ENCODE results near the gene TIAM2.
"Not testable (repeated sequence)": the region's sequence is repeated elsewhere in the genome, so short reads cannot be mapped to it uniquely, and the experiment has no call there.

The TIAM2 gene

DNA sequence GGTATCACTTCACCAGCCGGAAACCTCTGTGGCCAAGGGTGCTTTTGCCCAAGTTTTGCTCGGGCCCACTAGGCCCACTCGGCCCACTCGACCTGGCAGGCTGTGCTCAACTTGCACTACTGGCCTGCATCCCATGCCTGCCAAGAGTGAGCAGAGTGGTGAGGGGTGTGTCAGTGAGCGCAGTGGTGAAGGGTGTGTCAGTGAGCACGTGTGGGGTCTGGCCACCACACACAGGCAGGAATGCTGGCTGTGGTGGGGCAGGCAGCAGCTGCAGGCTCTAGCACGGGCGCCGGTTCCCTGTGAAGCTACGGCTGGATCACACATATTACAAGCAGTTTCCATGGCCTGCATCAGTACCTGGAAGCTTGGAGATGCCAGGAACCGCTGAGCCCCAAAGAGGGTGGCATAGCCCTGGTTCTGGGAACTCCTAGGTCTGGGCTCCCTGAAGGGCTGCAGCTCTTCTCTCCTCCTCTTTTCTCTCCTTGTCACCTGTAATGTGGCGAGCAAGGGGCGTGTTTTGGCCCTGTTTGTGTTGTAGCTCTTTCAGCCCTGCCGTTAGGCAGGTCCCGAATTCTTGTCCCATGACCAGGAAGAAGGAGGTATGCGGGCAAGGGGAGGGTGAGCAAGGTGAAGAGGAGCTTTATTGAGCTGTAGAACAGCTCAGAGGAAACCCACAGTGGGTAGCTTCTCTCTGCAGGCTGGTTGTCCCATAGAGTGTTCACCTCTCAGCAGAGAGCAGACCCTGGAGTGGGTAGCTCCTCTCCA, 217.7 kb downstream of the TIAM2 start:
- DNase-seq, result no peak

DNA sequence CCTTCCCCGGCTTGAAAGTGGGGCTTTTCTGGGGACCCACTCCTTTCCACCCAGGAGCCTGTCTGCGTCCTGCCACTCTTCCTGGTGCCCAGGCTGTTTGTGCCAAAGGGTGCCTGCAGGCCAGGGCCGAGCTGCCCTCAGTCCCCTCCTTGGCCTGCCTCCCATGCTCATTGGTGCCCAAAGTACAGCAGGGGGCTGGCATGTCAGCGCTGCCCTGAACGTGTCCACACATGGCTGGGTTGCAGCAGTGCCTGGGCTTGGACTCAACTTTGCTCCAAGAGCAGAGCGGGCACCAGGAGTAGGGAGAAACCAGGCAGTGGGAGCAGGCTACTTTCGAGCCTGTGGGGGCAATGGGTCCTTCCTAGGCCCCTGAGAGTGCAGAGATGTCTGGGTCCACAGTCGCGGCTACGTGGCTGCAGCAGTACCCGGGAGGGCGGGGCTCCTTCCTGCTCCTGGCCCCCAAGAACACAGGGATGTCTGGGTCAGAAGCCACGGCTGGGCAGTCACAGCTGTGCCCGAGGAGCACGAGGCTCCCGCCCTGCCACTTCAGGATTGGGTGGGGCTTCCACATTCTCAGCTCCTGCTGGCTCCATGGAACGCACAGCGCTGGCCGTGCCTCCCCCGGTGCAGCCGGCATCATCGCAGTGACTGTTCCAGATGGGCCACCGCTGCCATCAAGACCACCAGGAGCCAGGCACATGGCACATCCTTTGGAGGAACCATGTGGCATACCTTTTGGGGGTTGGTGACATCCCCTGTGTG, 218.7 kb downstream of the TIAM2 start:
- no peak for DNase-seq

DNA sequence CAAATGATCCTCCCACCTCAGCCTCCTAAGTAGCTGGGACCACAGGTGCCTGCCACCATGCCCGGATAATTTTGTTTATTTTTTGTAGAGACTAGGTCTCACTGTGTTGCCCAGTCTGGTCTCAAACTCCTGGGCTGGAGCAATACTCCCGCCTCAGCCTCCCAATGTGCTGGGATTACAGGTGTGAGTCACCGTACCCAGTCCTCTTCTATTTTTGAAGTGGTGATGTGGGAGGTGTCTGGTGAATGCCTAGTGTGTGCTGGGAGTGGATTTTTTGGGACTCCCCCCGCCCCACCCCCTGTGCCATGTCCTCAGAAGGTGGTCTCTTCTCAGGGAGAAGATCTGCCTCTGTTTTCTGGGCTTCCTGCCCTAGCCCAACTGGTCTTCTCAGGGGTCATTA, 220.8 kb downstream of the TIAM2 start:
- no peak for DNase-seq

DNA sequence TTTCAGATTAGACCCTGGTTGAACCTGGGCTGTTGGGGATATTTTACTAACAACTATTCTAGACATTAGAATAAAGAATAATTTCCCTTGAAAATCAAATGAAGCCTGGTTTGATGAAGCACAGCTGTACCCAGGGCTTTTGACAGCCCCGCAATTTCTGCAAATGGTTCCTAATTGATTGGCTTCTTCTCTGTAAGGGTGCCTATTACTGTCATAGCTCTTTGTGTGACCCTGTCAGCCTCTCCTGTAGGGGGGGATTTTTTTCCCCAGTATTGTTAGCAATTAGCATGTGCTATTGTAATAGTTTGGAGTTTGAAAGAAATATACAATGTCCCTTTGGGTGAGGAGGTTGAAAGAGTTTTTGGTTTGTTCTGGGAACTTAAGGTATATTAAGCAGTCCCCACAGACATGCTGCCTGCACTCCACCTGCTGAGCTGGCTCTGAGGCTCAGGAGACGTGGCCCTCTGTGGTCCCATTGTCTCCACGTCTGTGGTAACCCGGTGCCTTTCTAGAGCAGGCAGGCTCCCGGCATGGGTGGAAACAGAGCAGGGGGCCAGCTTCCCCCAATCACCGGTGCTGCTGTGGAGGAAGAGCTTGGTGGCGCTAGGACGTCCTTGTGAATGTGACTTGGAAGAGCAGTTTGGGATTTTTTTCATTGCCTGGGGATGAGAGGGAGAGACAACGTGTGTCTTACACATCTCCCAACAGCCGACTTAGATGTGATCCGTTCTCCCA, 221.4 kb downstream of the TIAM2 start:
- DNase-seq, result no peak

DNA sequence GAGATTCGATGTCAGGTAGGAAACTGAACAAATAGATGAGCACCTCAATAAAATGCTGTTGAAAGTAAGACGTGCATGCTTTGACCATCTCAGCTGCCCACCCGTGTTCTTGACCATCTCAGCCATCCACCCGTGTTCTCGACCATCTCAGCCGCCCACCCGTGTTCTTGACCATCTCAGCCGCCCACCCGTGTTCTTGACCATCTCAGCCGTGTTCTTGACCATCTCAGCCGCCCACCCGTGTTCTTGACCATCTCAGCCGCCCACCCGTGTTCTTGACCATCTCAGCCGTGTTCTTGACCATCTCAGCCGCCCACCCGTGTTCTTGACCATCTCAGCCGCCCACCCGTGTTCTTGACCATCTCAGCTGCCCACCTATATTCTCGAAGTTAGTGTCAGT, 223.6 kb downstream of the TIAM2 start:
- not testable (repeated sequence) for DNase-seq

DNA sequence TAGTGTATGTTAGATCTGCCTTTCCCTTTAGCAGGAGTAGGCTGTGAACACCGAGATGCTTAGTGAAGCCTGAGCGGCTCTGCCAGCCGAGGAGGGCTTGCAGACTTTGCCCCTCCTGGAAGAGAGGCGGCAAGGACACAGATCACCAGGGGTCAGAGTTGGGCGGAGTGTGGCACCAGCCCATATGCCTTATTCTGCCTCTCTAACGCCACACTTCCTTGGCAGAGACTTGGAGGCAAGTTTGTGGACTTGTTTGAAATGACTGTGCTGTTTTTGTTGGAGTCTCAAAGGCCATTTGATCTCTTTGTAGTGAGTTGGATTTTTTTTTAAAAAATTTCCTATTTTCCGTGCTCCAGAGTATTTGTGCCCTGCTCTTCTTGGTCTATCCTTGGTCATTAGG, 224.2 kb downstream of the TIAM2 start:
- DNase-seq, result no peak

DNA sequence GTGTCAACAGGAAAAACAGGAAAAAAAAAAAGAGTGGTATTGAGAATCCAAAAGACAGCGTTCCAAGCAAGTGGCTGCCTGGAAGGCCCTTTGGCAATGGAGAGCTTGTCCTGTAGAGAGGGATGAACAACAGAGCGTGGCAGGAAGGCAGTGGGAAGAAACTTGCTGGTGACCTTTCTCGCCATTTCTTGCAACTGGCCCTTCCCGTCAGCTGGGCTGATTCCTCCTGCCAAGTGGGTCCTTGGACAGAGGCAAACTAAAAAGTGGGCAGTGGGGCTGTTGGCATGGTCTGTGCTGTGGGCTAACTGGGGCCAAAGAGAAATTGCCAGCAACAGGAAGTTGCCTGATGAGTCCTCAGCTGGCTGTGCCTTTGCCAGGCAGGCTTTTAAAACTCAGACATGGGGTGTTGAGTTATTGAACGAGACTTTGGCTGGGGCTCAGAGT, 224.8 kb downstream of the TIAM2 start:
- DNase-seq, result no peak

DNA sequence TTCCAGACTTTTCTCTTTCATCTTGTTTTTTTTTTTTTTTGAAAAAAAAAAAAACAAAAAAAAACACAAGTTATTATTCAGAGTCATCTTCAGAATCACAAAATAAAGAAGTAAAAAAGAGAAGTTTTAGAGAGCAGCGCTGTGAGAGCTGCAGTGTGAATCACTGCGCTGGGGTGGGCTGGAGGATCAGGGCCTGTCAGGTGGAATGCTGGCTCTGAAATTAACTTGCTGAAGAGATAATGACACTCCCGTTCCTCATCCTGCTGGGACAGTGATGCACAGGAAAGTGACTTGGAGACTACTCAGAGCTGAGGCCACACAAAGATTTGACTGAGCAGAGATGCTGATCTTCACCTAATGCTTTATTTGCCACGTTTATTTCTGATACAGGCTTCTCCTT, 226.0 kb downstream of the TIAM2 start:
- no peak for DNase-seq

DNA sequence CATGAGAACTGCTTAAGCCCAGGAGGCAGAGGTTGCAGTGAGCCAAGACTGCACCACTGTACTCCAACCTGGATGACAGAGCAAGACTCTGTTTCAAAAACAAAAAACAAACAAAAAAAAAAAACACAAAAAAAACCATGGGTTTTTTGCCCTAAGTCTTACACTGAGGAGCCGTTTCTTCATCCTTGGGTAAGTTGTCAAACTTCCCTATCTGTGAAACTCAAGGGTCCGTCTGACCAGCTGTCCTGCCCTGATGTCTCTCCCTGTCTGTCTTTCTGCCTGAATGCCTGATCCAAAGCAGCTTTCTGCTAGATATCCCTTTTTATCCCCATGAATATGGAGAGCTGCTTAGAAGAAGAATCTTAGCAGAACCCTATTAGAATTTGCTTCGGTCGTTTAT, 227.4 kb downstream of the TIAM2 start:
- no peak for DNase-seq

DNA sequence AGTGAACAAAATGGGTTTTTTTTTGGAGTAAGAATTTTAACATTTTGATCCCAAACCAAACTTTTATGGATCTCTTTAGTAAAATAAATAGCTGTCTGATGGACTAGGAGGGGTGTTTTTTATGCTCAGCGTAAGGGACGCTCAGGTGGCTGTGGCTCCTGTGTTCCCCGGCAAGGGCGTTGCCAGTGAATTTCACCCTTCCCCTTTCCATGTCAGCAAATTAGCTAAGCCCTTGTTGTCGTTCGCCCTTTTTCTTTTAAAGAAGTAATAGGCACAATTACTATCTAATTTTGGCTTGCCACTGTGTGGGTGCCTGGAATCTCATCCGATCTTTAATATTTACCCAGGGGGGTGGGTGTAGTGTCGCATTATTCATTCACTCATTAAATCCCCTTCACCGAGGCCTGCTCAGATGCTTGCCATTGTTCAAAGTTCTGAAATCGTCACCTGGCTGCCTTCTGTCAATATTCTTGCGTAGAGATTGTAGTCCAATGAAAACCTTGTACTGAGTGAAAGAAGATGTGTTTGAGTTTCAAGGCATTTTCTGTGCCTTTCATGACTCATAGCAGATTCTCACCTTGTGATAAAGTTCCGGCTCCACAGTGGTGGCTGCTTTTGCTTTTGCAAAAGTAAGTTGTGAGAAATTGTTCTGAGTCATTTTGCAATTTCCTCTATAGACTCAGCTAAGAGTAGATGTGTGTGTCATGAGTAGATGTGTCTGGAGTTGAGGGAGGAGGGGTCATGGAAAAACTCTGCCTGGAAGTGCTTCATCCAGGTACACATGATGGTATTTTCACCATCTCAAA, 228.7 kb downstream of the TIAM2 start:
- peak; percentile 10 for DNase-seq

DNA sequence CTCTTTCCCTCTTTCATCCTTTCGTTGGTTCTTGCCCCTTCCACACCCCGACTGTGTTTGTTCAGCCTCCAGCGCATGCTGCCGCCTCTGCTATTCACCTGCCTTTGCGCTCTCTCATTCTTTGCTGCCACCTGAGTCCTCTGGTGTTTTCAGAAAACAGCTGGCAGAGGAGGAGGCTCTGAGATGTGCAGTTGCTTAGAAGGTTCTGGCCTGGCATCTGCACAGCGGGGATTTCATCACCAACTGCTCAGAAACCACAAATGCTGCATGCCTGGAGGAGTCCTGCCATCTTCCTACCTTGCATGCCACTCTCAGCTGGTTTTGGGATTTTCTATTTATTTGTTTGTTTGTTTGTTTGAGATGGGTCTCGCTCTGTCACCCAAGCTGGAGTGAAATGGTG, 229.5 kb downstream of the TIAM2 start:
- DNase-seq, result no peak

DNA sequence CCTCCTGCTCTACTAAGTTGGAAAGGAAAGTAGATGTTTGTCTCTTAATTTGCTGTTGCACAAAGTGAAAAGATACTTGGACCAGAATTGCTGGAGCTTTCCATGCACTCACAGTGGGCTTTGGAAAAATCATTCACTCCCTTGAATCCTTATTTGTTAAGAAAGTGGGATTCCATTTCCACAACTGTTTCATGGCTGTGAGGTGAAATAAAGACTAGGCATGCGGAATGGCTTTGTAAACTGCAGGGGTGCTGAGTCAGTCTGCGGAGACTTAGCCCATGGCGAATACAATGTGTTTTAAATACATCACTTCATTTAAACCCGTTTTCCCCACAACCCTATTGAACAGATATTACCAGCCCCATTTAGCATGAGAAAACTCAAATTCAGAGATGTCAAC, 231.9 kb downstream of the TIAM2 start:
- DNase-seq, result no peak

DNA sequence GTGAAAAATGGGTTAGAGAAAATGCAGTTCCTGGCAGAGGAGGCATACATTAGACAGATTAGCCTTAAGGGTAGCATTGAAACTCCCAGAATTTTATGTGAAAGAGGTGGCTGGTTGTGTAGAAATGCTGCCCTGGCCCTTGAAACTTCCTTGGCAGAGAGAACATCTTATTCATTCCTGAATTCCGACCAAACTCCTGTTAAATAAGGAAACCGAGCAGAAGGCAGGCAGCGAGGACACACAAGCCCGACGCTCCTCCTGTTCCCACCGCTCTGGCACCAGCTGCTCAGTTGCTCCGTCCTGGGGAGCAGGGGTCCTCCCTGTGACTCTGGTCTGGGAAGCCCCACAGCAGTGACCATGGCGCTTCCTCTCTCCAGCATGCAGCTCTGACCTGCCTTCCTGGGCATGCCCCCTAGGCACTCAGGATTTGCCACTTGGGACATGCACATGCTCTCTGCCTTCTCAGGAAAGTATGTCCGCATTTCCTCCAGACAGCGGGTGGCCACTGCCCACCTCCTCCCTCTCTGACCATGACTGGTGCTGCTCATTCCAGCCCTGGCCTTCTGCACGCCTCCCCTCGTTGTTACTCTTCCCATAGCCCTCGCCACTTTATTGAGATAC, 233.5 kb downstream of the TIAM2 start:
- no peak for DNase-seq

DNA sequence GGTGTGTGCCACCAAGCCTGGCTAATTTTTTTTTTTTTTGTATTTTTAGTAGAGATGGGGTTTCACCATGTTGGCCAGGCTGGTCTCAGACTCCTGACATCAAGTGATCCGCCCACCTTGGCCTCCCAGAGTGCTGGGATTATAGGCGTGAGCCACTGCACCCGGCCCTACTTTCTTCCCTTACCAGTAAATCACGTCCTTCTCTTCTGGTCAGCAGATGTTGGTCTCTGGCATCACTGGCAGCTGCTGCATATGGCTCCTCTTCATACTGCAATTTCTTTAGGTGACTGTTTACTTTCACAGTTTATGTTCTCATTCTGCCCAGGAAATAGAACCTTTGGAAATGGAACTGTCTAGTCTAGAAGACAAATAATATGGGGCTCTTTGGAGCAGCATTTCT, 235.9 kb downstream of the TIAM2 start:
- not testable (repeated sequence) for DNase-seq

DNA sequence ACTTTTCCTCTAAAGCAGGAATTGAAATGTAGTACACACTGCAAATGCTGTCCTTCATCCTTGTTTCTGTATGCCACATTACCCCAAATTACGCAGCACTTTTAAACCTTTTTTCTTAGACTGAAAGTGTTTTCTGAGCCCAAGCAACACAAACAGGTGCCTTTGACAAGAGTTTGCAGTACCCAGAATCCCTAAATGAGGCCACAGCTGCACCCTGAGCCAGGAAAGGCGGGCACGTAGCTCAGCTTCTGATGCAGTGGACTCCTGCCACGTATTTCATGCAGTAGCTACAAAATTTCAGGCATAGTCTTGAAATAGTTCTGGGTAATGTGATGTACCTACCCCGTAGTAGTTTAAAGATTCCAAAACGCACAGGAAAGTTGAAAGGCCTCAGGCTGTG, 237.7 kb downstream of the TIAM2 start:
- no peak for DNase-seq

DNA sequence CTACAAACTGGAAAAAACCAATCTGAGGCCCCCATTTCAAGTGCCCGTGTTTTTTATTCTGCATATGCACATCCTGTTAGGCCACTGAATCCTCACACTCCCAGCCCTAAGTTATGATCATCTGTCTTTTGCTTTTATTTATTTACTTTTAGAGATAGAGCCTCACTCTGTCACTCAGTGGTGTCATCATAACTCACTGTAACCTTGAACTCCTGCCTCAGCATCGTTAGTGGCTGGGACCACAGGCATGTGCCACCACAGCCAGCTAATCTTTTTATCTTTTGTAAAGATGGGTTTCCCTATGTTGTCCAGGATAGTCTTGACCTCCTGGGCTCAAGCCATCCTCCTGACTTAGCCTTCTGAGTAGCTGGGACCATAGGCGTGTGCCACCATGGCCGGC, 239.1 kb downstream of the TIAM2 start:
- no peak for DNase-seq

DNA sequence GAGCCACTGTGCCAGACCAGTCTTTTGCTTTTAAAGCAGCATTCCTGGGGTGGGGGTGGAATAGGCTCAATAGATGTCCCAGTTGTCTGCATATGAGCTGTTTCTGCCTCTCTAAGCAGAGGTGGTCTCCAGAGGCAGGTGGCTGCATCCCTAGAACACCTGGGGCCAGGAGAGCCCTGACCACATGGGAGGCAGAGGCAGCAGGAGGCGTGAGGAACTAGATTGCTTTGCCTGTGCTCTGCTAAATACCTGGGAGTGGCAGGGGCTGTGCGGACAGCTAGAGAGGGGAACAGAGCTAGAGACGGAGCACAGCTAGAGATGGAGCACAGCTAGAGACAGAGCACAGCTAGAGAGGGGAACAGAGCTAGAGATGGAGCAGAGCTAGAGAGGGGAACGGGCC, 239.6 kb downstream of the TIAM2 start:
- no peak for DNase-seq

DNA sequence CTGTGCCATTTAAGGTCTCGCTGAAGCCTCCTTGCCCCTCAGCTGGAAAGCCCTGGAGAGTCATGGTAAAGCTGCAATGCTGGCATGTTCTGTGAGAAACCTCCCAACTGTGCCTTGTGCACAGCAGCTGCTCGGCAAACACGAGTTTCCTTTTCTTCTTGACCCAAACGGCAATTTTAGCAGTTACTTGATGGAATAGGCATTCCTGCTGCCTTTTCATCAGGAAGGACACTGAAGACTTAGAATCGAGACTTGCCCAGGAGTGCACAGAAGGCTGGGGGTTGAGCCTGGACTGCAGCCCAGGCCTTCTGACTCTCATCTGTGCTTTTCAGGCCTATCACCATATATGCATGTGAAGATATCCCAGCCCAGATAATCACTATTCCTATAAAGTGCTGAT, 240.0 kb downstream of the TIAM2 start:
- DNase-seq, result no peak

DNA sequence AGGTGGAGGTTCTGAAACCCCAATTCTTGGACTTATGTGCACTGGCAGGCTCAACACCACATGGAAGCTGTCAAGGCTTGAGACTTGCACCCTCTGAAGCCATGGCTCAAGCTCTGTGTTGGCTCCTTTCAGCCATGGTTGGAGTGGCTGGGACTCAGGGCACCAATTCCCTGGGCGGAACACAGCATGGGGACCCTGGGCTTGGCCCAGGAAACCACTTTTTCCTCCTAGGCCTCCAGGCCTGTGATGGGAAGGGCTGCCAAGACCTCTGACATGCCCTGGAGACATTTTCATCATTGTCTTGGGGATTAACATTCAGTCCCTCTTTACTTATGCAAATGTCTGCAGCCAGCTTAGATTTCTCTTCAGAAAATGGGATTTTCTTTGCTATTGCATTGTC, 242.5 kb downstream of the TIAM2 start:
- DNase-seq, result no peak

DNA sequence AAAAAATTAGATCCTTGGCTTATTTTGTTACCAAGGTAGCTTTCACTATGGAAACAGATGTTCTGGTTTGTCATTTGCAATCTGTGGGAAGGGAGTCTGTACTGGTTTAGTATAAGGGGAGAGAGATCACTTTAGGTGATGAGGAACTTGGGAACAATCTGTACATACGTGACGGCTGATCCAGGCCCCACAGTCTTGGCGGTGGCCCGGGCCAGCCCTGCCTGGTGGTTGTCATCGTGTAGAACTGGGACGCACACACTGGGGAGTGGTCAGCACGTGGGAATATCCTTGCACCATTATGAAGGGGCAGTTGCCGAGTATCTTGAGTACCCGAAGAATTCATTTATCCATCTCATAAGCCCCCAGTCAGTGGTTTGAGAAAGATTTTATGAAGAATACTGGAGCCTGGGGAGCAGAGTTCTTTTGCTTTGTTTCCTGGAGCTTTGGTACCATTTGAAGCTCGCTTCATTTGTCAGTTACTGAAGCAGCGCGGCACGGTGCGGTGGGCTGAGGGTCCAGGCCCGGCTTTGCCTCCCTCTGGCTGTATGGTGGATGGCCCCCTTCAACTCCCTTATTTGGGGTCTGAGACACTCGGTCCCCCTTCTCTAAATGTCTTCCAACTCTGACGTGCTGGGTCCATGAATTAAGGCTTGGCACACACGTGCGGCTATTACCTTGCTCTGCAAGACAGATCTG, 245.9 kb downstream of the TIAM2 start:
- no peak for DNase-seq

DNA sequence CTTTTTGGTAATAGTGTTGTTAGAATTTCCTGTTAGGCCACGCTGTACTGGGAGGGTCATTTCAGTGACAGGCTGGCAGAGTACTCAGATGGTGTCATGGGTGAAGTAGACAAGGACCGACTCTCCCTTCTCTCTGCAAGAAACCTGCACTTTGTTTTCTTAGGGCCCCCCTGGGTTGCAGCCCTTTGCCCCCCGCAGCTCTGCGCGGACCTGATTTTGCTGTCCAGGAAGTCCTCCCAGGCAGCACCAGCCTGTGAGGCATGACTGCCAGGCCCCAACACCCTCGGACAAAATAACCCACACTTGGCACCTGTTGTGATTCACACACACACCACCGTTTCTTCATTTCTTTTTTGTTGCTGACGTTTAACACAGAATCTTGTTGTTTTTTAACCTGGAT, 246.9 kb downstream of the TIAM2 start:
- DNase-seq, result no peak

DNA sequence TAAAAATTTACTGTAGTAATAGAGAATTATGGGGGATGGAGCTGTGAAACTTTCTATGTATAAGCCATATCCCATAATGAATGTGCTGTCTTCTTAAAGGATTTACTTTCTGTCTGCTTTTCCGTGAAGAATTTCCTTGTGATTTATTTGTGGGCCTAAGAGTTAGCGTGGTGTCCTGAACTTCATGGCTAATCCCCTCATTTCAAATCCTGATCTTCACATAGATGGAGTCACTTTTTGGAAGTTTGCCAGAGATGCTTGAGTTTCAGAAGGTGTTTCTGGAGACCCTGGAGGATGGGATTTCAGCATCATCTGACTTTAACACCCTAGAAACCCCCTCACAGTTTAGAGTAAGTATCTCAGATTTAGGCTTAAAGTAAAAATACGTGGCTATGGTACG, 249.3 kb downstream of the TIAM2 start:
- no peak for DNase-seq
